CD4-positive, alpha-beta T cell treated with Interferon alpha-2 for 1 hour (primary cell): Measurements from ENCODE around the gene NACC2.
"Not testable (repeated sequence)": the region's sequence is repeated elsewhere in the genome, so short reads cannot be mapped to it uniquely, and the experiment has no call there.

Experiments
- DNase-seq, 2 donors: peaks; one replicate each; pipeline ENCODE4 v3.0.0-alpha.2; 2020 to 2022

The NACC2 gene

DNA sequence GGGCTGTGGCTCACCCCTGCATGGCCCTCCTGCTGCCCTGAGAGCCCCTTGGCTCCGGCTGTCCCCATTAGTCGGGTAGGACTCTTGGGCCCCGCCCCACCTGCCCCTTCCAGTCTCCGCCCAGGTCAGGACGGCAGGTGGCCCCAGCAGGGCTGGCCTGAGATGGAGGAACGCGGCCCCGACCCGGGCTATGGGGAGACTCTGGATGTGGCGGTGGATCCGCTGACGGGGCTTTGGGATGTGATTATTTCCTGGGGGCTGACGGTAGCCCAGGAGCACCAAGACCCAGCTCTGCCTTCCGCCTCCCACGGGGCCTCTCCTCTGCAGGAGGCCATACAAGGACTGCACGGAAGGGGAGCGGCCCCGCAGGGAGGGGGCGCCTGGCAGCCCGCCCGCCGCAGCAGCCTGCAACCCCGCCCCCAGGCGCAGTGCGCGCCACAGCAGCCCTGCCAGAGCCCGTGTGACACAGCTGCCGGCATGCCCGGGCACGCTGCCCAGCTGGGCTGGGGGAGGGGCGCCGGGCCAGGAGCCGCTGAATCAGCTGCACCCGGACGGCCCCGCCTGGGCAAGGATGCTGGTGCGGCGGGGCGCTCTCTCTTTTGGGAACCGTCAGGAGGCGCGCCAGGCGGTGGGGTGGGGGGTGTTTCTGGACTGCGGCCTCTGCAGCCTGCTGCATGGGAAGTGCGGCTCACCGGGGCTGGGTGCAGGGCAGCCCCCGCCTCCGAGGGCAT, 14.4 kb upstream of the NACC2 start:
- peak; percentile 90 to 94 for DNase-seq

DNA sequence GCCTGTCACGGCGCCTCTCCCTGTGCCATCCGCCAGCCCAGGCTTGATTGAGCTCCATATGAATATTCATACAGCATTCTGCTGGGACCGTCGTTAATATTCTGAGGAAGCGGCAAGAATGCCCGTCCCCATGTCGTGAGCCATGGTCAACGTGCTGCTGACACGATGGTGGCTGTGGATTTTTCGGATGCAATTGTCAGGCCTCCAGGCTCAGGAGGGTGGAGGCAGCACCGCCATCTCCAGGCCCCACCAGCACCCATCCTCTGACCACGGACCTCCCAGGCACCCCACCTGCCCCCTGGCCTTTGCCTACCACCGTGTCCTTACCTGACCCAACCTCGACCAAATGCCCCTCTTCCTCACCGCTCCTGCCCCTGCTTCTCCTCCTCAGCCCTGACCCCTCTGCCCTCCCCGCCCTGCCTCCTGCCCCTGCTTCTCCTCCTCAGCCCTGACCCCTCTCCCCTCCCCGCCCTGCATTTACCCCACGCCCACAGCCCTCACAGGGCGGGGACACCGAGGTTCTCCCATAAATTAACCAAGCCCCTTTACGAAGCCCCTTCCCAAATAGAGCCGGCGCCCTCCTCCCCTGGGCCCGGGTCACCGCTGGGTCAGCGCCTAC, 13.7 kb upstream of the NACC2 start:
- no peak for DNase-seq

DNA sequence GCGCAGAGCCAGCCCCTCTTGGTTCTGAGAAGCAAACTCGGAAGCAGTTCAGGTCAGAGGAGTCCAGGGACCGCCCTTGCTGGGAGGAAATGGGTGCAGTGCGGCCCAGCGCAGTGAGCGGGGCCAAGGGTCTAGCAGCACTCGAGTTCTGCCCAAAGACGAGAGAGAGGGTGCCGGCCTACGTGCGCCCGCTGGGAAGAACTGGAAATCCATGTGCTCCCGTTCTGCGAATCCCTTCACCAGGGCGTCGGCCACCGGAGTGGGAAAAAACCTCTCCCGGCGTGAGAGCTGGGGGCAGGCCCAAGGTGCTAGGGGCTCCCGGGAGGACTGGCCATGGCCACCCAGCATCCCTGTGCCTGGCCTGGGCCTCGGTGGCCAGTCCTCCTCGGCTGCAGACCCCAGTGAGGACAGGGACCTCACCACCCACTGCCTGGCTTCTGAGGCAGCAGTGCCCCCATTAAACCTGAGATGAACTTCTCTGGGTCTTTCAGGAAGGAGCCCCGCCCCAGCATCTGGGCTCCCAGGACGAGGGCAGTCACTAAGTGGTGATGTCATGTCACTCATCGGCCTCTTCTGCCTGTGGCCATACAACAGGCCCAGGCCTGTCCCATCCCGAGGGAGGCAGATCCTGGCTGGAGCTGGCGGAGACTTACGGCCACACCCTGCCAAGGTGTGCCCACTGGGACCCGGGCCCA, 13.0 kb upstream of the NACC2 start:
- DNase-seq = no peak

DNA sequence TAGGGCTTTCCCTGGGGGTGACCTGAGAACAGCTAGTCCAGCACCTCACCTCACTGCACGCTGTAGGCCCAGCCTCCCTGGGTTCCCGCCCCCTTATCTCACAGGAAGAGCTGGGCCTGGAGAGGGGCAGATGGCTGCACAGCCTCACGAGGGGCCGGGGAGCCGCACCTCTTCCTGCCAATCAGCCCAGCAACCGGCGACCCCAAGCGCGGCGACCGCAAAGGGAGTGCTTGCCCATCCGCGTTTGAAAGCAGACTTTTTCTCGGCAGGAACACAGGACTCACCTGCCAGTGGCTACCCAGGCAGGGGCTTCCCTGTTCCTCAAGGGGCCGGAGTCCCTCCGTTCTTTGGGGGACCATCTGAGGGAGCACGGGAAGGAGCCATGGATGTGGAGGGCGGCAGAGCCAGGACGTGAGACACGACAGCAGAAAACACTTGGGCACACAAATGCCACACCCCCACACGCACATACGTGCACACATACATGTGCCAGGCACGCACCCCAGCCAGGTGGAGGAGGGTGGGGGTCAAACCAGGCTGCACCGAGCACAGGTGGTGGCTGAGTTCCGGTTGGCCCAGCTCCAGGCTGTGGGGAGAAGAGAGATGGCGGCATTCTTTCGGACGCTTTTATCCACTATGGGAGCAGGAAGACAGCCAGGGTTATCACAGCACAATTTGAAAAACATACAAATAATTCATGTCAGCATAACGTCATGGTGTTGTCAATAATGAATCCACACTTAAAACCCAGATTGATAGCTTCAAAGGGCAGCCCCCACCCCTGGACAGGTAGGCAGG, 12.3 kb upstream of the NACC2 start:
- DNase-seq = peak; percentile 31 to 72

DNA sequence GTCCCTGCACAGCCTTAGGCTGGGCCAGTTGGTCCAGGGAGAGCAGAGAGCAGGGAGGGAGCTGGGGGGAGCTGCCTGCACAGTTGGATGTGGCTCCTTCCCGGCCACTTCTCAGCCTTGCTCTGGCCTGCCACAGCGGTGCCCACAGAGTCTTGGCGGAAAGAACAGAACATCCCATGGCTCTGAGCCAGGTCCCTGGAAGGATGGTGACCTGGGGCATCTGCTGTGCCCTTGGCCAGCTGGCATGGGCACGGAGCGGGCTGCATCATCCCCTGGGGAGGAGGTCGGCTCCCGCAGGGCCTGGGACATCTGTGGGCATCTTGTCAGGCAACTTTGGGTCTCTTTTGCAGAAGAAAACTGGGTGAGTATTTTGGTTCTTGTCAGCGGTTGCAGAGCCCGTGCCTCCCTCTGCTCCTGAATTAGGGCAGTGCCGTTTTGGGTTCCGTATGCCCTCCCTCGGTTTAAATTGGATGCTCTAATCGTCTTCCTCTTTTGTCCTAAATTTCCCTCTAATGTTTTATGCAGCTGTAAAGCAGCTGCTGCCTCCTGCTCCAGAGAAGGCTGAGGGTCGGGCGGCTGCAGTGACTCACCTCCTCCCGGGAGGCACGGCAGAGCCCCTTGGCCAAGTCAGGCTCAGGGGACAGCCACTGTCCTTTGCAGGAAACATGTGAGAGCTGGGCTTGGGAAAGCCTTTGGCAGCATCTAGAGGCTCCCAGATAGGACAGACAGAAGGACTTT, 10.5 kb upstream of the NACC2 start:
- DNase-seq = no peak

DNA sequence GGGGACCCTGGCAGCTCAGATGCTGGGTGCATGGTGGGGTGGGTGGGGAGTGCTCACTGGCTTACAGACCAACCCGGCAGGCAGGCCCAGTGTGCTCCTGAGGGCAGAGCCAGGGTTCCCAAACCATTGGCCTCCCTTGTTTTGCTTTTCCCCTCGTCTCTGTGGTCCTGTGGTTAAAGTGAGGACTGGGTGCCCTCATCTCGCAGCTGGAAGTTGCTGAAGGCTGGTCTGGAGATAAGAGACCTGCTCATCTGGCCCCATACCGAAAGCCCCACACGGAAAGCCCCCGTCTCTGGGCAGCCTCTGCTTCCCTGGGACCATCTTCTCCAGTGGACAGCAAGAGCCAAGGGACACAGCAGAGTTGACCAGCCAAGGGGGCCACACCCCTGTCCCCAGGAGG, 9.8 kb upstream of the NACC2 start:
- DNase-seq = no peak

DNA sequence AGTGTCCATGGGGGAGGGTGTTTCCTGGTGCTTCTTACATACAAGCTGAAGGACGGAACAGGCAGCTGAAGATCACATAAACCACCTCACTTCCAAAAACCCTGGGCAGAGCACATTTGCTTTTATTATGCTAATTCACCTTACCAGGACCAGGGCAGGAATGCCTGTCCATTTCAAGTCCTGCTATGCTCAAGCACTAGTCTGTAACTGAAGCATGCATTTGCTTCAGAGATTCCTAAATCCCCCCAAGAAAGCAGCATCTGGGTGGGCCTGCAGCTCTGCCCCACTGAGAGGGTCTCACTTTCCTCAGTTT, 9.4 kb upstream of the NACC2 start:
- DNase-seq = no peak

DNA sequence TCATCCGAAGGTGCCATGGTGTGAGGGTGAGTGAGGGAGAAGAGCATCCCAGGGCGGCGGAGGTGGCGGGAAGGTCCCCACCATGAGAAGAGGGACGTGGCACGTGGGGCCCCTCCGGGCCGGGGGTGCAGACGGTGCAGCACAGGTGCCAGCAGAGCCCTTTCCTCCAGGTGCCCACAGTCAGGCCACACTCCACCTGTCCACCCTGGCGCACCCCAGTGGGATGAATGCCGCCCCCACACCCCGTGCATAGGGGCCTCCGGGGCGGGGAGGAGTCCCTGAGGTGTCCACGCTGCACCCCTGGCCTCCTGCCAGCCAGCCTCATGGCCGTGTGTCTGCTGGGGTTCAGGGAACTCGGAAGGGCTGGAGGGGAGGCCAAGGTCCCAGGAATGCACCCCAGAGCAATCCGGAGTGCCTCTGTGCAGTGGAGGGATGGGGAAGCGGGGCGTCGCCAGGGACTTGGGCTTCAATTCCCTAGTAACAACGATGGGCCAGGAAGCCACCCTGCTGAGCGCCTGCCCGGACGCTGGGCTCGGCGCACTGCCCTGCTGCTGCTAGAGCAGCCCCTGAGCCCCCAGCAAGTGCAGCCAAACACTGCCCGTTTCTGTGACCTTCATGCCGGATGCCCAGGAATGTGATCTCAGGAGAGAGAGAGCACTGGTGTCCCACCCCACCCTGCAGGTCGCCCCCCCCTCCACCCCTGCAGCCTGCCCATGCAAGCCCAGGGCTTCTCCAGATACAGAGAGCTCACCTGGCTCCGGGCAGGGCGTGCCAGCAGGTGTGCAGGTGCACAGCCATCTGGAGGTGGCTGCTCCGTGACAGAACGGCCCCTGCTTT, 8.8 kb upstream of the NACC2 start:
- no peak for DNase-seq

DNA sequence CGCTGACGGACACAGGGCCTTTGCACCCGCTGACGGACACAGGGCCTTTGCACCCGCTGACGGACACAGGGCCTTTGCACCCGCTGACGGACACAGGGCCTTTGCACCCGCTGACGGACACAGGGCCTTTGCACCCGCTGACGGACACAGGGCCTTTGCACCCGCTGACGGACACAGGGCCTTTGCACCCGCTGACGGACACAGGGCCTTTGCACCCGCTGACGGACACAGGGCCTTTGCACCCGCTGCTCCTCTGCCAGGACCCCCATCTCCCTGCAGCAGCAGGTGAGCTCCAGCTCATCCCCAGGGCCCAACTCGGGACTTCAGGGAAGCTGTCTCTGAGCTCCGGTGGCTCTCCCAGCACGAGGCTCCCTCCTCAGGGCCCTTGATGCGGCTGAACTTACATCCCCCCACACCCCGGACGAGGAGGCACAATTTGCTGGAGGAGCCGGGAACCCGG, 6.6 kb upstream of the NACC2 start:
- not testable (repeated sequence) for DNase-seq

DNA sequence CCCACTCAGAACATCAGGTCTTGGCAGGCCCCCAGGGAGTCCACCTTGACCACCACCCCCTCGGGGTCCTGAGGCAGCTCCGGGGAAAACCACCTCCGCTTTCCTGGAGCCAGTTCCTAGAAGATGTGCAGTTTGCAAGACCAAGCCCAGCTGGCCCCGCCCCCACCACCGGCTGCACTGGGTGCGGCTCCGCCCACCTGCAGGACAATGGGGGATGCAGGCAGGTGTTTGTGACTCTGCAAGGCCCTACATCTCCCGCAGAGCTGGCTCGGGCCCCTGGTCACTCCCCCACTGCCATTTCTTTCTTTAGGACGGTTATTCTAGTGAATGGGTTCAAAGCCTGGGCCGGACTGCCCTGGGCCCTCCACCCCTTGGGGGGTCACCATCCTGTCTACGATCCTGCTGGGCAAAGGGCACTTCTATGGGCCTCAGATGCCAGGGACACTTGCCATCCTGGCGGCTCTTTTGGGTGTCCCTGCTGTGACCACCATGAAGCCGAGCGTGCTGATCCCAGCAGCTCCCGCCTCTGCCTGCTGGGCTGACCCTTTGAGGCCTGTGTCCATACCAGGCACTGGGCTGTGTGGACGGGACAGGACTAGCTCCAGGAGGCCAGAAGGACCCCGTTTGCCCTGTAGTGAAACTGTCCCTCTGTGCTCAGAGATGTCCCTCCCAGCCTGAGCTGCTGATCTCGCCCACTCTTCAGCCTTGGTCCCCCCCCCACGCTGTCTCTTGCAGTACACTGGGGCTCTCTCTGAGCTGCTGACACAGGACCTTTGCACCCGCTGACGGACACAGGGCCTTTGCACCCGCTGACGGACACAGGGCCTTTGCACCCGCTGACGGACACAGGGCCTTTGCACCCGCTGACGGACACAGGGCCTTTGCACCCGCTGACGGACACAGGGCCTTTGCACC, 5.9 kb upstream of the NACC2 start:
- no peak for DNase-seq

DNA sequence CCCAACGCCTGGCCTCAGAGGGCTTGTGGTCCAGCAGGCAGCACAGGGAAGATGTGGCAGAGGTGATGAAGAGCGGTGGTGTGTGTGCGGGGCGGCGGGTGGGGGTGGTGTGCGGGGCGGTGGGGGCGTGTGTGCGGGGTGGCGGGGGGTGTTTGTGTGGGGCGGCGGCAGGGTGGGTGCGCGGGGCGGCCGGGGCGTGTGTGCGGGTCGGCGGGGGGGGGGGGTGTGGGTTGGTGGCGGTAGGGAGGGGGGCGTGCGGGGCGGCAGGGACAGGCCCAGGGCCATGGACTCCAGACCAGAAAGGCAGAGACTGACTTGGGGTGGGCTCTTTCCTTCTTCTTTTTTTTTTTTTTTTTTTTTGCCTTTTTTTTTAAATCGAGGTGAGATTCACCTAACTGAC, 4.5 kb upstream of the NACC2 start:
- no peak for DNase-seq

DNA sequence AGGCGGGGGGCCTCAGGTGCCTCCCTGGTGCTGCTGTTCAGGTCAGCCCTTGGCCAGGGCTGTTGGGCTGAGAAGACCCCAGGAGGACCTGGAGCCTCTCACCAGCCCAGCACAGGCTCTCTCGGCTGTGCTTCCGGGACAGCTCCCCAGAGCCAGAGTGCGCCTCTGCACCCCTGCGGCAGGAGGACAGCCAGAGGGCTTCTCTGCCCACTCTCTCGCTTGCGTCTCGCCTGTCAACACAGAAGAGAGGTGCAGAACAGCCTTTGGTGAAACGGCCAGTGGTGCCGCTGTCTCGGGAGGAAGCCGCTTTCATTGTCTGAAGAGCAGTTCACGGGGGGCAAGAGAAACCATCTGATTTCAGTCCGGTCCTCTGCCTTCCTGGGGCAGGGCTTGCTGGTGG, 3.8 kb upstream of the NACC2 start:
- DNase-seq = no peak

DNA sequence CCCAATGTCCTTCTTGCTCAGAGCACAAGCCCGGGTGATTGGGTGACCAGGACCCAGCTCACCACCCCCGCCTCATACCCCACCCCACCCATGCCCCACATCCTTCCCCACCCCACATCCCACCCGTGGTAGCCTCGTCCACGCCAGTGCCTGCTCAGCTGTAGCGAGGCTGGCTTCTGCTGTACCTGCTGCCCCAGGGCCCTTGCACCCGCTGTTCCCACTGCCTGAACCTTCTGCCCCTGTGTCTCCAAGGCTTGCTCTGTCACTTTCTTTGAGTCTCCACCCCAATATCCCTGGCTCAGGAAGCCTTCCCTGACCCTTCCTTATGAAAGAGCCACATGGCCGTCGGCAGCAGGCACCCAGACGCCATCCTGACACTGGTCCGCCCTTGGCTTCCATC, 3.1 kb upstream of the NACC2 start:
- DNase-seq = no peak

DNA sequence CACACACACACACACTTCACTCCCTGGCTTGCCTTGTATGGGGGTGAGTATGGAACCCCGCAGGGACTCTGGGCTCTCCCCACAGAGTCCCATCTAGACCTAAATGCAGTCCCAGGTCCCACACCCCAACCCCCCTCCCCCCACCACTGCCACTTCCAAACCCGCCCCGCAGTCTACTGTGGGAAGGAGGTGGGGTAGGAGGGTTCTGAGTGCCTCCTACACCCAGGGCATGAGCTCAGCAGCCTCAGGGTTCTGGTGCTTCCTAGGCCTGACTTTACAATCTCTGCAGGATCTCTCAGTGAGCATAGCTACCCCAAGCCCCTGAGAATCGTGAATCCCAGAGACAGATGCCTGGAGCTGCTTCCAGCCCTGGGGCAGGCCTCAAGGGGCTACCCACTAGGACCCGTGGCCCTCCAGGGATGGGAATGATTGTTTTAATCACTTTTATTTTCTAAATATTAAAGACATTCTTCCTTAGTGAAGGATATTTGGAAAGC, 1.5 kb upstream of the NACC2 start:
- no peak for DNase-seq

DNA sequence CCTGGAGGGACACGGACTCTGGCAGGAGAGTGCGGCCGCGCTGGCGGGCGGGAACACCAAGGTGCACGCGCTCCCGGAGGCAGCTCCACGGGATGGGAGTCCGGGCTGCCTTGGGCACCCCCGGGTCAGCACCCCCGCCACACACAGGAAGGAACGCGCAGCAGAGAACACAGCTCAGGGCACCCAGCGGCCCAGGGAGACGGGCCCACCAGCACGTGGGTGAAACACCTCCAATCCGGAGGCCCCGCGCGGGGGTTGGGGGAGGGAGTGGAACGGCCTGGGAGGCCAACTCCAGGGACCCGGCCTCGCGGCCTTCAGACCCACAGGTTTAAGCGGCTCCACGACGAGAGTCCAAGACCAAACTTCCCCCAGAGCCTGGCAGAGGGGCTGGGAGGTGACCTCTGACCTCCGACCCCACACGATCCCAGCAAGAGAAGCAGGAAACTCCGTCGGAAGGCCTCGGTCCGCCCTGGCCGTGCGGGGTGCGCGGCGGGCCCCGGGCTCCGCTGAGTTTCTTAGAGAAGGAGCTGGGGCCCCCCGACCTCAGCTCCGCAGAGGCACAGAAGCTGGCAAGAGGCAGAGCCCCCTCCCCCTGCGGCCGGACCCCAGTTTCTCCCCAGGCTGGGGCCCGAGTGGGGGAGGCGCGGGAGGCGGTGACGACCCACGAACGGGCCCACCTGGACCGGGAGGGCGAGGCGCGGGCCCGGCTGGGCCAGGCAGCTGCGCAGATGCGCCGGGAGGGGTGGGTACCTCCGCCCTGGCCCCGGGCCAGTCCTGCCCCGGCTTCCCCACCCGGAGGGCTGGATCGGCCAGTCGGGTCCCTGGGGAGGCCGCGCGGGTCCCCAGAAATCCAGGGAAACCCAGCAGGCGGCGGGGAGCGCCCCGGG, 851 bp downstream of the NACC2 start:
- DNase-seq = peak; percentile 48 to 60

DNA sequence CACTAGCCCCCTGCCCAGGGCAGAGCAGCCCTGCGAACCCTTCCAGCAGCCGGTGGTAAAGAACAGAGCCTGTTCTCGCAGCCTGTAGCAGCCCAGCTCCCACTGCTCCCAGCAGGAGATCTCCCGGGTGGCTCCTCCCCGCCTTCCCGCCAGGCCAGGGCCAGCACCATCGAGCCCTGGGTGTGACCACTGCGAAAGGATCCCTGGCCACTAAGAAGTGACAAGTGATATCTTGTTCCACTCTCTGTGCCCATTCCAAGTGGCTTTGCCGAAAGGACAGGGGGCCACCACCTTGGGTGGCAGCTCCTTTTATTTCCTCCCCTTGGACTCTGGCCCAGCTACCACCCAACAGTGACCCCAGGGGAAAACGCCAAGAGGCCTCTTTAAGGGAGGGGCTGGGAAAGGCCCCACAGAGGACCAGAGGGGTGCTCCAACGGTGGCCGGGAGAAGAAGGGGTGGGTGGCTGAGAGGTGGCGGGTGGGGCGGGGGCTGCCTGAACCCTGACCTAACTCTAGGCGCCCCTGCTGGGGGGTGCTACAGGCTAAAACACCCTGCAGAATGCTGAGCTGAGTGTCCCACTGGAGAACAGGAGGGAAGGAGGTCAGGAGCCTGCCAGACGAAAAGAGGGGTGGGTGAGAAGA, 1.6 kb downstream of the NACC2 start:
- DNase-seq = no peak

DNA sequence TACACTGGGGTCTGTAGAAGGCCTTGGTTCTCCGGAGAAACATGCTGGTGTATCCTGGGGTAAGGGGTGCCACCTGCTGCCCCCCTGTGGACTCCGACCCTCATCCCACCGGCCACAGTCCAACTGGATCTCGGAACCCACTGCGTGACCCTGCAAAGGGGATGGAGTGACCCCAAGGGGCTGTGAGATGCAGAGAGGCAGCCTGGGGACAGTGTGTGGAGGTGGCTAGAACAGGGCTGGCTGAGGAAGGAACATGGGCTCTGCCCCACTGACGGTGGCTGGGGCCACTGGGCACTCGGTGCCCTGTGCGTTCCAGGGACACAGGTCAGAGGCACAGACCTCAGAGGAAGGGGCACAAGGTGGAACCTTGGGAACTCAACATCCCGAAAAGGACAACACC, 2.3 kb downstream of the NACC2 start:
- no peak for DNase-seq

DNA sequence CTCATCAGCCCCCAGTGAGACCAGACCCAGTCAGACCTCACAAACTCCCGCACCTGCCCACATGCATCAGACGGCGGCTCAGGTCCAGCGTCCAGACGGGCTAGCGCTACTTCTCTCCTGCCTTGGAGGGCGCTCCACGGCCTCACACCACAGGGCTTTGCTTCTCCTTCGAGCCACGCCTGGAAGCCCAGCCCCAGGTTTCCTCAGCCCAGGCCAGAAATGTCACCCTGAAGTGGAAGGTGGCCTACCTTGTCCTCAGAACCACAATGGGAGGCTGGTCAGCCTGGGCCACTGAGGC, 2.8 kb downstream of the NACC2 start:
- DNase-seq = no peak
